ENCODE data around the gene GRIK4.

Gene GRIK4

GRCh38 chr11:120805960-120806555 lies 294.5 kb downstream of the GRIK4 start:
- Histone ChIP-seq H3K4me2 (peak overlapping the region in 9 of 11 experiments; percentile 72 to 92 (median 78); a peak in 19 of 22 replicates), H3K27me3 (no peaks in the 10 kb centered on the region), H3K9ac (no peak overlapping the region), H3K27ac (peak overlapping the region in 1 of 11 experiments; percentile 9; a peak in 1 of 22 replicates), H3K4me1 (peaks cover 19 to 46% (median 42%) of the 10 kb centered on the region in 10 experiments), H3K36me3 (no peaks in the 10 kb centered on the region), H3K9me3 (replicated peaks in 1 of 11) (no peaks in the 10 kb centered on the region), H4K20me1 (no peaks in the 10 kb centered on the region), H3K4me3 (no peak overlapping the region)
- no peak for TF ChIP-seq Cebpa-rat (IDR thresholded peaks at IDR 0.05)

DNA sequence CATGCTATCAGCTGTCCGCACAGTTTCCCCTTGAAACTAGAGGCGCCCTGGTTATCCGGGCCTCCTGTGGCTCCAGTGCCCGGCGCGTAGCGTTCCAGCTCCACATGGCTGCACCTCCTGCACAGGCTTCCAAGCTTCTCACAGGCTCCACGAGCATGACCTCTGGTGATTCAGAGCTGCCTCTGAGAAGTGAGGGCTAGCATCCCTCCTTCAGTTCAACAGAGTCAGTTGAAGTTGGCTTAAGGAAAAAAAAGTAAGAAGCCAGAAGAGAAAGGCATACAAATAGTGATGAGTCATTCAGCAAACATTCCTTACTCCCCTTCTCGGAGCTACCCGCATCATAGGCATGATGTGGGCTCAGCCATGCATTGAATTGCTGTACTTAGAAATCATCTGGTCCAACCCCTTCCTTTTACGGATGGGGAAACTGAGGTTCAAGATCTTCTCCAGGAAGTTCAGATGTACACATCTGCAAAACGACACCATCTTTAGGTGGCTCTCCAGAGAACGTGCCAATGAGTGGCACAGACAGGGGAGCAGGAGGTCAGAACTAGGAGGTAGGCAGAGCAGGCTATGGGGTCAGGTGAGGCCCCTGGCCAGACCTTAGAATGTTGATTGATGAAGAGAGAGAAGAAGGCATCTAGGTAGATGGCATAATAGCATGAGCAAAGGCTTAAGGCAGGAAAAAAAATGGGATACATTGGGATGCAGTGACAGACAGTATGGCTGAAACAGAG lies 296.0 kb downstream of the GRIK4 start:
- H3K9ac ChIP-seq: peak overlapping the region in 2 of 11 experiments; percentile 26 to 31; a peak in 2 of 22 replicates
- H3K27me3 ChIP-seq: no peaks in the 10 kb centered on the region
- H3K4me1 ChIP-seq: peaks cover 19 to 46% (median 42%) of the 10 kb centered on the region in 10 experiments
- H3K4me3 ChIP-seq: no peak overlapping the region
- H3K9me3 ChIP-seq (replicated peaks in 1 of 11): no peaks in the 10 kb centered on the region
- H3K4me2 ChIP-seq: peak overlapping the region; percentile 47 to 92 (median 74)
- H3K36me3 ChIP-seq: no peaks in the 10 kb centered on the region
- H4K20me1 ChIP-seq: no peaks in the 10 kb centered on the region
- TF ChIP-seq Cebpa-rat (IDR thresholded peaks at IDR 0.05): no peak
- peak overlapping the region in 3 of 11 experiments; percentile 16 to 45 (median 25); a peak in 5 of 22 replicates for H3K27ac ChIP-seq

DNA sequence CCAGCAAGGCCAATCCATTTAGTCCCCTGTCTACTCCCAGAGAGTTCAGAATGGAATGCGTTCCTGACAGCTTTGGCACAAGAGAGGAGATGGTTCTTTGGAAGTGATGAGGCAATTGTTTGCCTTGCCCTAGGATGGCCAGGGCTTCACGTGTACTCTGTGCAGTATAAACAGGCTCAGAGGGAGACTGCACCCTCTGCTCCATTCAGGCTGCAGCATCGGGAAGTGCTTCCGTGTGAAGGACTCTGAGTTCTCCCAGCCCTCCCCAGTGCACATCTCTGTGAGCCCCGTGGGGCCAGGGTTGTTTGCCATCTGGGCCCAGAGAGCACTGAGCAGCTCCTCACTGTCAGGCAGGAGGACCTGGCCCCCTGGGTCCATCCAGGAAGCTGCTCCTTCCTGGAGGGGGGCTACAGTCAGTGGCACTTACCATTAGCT lies 297.1 kb downstream of the GRIK4 start:
- Histone ChIP-seq H3K9me3 (replicated peaks in 1 of 11) (no peaks in the 10 kb centered on the region), H4K20me1 (no peaks in the 10 kb centered on the region), H3K9ac (peak overlapping the region in 3 of 11 experiments; percentile 15 to 34 (median 24); a peak in 2 of 22 replicates), H3K27ac (peak overlapping the region in 3 of 11 experiments; percentile 38 to 45 (median 43); a peak in 4 of 22 replicates), H3K27me3 (no peaks in the 10 kb centered on the region), H3K4me3 (no peak overlapping the region), H3K4me1 (peaks cover 19 to 46% (median 42%) of the 10 kb centered on the region in 10 experiments), H3K4me2 (peak overlapping the region in 10 of 11 experiments; percentile 15 to 92 (median 76); a peak in 19 of 22 replicates), H3K36me3 (no peaks in the 10 kb centered on the region)
- TF ChIP-seq Cebpa-rat (IDR thresholded peaks at IDR 0.05): no peak

- no peak overlapping the region for H3K27ac ChIP-seq
- H3K4me3 ChIP-seq: no peak overlapping the region
- no peaks in the 10 kb centered on the region for H3K9me3 ChIP-seq (replicated peaks in 1 of 11)
- no peak overlapping the region for H3K4me2 ChIP-seq
- TF ChIP-seq Cebpa-rat (IDR thresholded peaks at IDR 0.05): no peak
- no peaks in the 10 kb centered on the region for H3K27me3 ChIP-seq
- no peaks in the 10 kb centered on the region for H4K20me1 ChIP-seq
- no peaks in the 10 kb centered on the region for H3K36me3 ChIP-seq
- no peak overlapping the region for H3K9ac ChIP-seq
- H3K4me1 ChIP-seq: peaks cover 19 to 46% (median 42%) of the 10 kb centered on the region in 10 experiments
These were observed 298.7 kb downstream of the GRIK4 start for GRCh38 chr11:120810251-120810650.

DNA sequence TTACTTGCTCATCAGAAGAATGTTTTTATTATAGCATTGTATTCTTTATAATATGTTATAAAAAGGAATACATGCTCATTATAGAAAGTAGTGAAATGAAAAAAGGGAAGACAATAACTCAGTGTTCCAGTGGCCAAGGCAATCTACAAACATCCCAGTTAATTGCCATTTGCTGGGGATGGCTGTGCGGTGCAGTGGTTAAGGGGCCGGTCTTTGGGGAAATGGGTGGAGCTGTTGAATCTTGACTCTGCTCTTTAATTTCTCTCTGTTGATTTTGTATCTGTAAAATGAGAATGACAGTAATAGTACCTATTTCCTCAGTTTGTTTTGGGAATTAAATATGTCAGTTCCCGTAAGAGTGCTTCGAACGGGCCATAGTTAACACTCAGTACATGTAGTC lies 299.7 kb downstream of the GRIK4 start:
- Histone ChIP-seq H3K36me3 (no peaks in the 10 kb centered on the region), H3K4me2 (no peak overlapping the region), H3K4me1 (peaks cover 15 to 37% (median 34%) of the 10 kb centered on the region in 10 experiments), H3K27ac (no peak overlapping the region), H4K20me1 (no peaks in the 10 kb centered on the region), H3K9me3 (replicated peaks in 1 of 11) (no peaks in the 10 kb centered on the region), H3K4me3 (no peak overlapping the region), H3K27me3 (no peaks in the 10 kb centered on the region), H3K9ac (no peak overlapping the region)
- TF ChIP-seq Cebpa-rat (IDR thresholded peaks at IDR 0.05): no peak

- no peaks in the 10 kb centered on the region for H3K27me3 ChIP-seq
- H3K4me3 ChIP-seq: no peak overlapping the region
- no peaks in the 10 kb centered on the region for H3K9me3 ChIP-seq (replicated peaks in 1 of 11)
- no peak overlapping the region for H3K27ac ChIP-seq
- H3K9ac ChIP-seq: no peak overlapping the region
- H3K4me2 ChIP-seq: no peak overlapping the region
- H3K4me1 ChIP-seq: peaks cover 14 to 32% (median 29%) of the 10 kb centered on the region in 10 experiments
- no peak for TF ChIP-seq Cebpa-rat (IDR thresholded peaks at IDR 0.05)
- no peaks in the 10 kb centered on the region for H4K20me1 ChIP-seq
- no peaks in the 10 kb centered on the region for H3K36me3 ChIP-seq
These were observed 300.2 kb downstream of the GRIK4 start for GRCh38 chr11:120811731-120812130.

- Histone ChIP-seq H3K4me1 (peaks cover 0 to 2% (median 0%) of the 10 kb centered on the region in 10 experiments; a peak in 5 of 20 replicates), H3K27ac (no peak overlapping the region), H3K4me2 (no peak overlapping the region), H3K4me3 (no peak overlapping the region), H3K9me3 (replicated peaks in 1 of 11) (no peaks in the 10 kb centered on the region), H3K9ac (no peak overlapping the region), H3K36me3 (no peaks in the 10 kb centered on the region), H4K20me1 (no peaks in the 10 kb centered on the region), H3K27me3 (no peaks in the 10 kb centered on the region)
- no peak for TF ChIP-seq Cebpa-rat (IDR thresholded peaks at IDR 0.05)
These were observed 303.2 kb downstream of the GRIK4 start for GRCh38 chr11:120814531-120815318.

DNA sequence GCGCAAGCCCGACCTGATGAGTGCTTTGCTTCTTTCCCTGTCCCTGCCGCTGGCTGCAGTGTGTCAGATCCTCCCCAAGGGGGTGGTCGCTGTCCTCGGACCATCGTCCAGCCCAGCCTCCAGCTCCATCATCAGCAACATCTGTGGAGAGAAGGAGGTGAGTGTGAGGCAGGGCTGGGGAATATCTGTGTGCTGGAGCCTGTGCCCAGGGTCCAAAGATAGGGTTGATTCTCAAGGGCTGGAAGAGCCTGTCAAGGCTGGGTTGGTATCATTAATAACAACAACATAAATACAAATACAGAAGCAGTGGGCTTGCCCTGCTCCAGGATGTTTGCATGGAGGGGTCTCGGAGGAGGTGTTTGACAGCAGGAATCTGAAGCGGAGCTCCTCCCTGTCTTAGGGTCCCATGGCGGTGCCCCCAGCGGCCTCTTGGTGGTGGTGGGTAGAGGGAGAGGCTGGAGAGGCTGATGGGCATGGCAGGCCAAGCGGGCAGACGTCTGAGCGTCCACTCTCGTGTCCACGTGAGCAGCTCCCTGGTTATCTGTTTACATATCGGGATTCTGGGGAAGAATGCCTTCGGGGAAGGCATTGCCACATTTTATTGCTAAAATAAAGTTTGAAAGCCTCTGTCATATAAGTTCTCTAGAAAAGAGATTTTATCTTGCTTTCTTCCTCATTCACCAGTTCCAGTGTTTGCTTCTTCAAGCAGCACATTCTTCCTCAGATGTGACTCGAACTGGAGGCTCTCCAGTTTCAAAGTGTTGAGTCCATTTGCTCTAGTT lies 304.0 kb downstream of the GRIK4 start:
- no peak overlapping the region for H3K4me2 ChIP-seq
- no peaks in the 10 kb centered on the region for H3K9me3 ChIP-seq (replicated peaks in 1 of 11)
- no peaks in the 10 kb centered on the region for H4K20me1 ChIP-seq
- no peaks in the 10 kb centered on the region for H3K4me1 ChIP-seq
- H3K9ac ChIP-seq: no peak overlapping the region
- no peaks in the 10 kb centered on the region for H3K36me3 ChIP-seq
- H3K27ac ChIP-seq: no peak overlapping the region
- no peaks in the 10 kb centered on the region for H3K27me3 ChIP-seq
- no peak for TF ChIP-seq Cebpa-rat (IDR thresholded peaks at IDR 0.05)
- H3K4me3 ChIP-seq: no peak overlapping the region
